ENCODE data around the gene ARSB. TPM values are rescaled to one million over a fixed set of nuclear protein-coding genes. Genes with fewer than 3 reads are reported as not detected.

Gene ARSB
- total and polyA plus RNA-seq, 9 donors = 3.1 to 10.6 (median 7.6) TPM

DNA sequence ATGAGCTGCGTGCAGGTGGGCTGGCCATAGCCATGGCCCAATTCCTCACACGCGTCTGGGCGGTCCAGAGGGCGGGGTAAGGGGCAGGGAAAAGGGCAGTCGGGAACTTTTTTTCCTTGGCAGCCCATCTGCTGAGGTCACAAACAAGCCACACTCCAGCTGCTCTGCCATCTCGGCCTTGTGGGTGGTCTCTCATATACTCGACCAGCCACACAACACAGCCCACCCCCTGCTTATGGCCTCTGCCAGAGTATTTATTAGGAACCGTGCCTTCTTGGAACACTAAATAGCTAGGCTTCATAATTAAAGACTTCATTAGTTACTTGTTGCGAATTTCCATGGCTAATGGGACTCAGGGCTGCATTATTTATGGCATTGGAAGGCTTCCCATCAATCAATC, 238.1 kb downstream of the ARSB start:
- H3K27ac ChIP-seq = no peak overlapping the region

DNA sequence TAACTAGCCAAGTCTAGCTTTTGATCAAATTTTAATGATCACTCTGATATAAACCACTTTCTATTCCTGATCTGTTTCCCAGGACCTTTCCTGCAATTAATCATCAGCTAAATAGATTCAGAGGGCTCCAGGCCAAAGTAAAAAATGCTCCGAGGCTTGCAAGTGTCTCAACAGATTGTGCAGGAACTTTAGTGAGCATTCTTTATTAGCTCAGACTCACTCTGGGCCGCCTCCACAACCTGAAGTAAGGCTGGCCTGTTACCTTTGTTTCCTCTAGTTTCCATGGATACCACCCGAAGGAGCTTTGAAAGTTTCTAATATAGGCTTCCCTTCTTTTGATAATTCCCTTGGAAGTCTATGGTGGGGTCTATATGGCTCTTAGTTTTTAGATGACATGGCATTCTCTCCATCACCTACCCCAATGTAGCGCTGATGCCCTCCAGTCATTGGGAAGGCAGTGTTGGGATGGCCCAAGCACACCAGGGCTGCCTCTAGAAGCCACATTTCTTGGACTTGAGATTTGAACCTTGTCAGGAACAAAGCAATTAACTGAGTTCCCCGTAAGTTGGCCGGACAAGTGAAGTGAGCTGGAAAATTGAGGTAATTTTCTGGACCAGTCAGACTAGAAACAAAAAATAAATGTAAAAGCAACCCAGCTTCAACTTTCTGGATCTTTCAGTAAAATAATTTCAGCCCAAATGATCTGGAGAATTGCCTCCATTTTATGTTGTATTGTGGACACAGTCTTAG, 238.9 kb downstream of the ARSB start:
- WGBS, 3 donors = 73 to 84% (median 73%) methylated on average over 6 of the region's 6 CpGs
- no peak for DNase-seq
- Histone ChIP-seq H3K27me3 (no peaks in the 10 kb centered on the region), H3K9me3 (no peaks in the 10 kb centered on the region), H3K36me3 (no peaks in the 10 kb centered on the region), H3K4me3 (no peak overlapping the region), H3K4me1 (ENCODE audit: insufficient read depth) (peaks cover 1% of the 10 kb centered on the region), H3K27ac (no peak overlapping the region)
- TF ChIP-seq, protein P1, sequence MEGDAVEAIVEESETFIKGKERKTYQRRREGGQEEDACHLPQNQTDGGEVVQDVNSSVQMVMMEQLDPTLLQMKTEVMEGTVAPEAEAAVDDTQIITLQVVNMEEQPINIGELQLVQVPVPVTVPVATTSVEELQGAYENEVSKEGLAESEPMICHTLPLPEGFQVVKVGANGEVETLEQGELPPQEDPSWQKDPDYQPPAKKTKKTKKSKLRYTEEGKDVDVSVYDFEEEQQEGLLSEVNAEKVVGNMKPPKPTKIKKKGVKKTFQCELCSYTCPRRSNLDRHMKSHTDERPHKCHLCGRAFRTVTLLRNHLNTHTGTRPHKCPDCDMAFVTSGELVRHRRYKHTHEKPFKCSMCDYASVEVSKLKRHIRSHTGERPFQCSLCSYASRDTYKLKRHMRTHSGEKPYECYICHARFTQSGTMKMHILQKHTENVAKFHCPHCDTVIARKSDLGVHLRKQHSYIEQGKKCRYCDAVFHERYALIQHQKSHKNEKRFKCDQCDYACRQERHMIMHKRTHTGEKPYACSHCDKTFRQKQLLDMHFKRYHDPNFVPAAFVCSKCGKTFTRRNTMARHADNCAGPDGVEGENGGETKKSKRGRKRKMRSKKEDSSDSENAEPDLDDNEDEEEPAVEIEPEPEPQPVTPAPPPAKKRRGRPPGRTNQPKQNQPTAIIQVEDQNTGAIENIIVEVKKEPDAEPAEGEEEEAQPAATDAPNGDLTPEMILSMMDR (IDR thresholded peaks at IDR 0.05) = no peak
- TF ChIP-seq EP300 (IDR thresholded peaks at IDR 0.05) = no peak
- no peak for TF ChIP-seq POLR2A (IDR thresholded peaks at IDR 0.05)
- intact Hi-C loops (cut with DNase I) = no loop called here

More for the DNA sequence above, 238.1 kb downstream of the ARSB start:
- H3K4me1 ChIP-seq (ENCODE audit: insufficient read depth) = peaks cover 1% of the 10 kb centered on the region
- TF ChIP-seq POLR2A (IDR thresholded peaks at IDR 0.05) = no peak
- H3K36me3 ChIP-seq = no peaks in the 10 kb centered on the region
- H3K4me3 ChIP-seq = no peak overlapping the region
- intact Hi-C loops (cut with DNase I) = no loop called here
- H3K9me3 ChIP-seq = no peaks in the 10 kb centered on the region
- 70 to 78% (median 76%) methylated on average over 10 of the region's 10 CpGs for whole genome bisulfite sequencing, 3 donors
- no peak for DNase-seq
- H3K27me3 ChIP-seq = no peaks in the 10 kb centered on the region

DNA sequence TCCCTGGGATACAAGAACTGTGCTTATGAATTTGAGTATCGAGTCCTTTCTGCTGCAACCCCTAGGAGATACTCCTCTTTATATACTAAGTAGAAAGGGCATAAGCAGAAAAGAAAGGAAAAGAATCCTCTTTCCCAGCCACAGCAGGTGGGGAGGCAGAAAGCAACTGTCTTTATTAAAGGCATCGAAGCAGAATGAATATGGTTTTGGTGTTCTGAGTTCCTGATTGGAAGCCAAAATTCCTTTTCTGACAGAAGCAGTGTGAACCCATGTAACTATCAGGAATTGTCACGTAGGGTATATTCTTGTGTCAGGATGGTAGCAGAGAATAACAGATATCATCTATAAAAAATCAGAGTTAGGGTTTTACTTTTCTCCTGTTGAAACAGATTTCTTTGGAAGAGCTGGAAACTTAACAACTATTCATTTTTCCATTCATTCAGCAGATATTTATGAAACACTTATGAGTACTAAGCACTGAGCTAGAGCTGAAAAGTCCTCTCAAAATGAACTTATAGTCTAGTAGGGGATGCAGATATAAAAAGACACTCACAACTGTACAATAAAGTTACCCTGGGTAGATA, 240.1 kb downstream of the ARSB start:
- Histone ChIP-seq H3K36me3 (no peaks in the 10 kb centered on the region), H3K27ac (no peak overlapping the region), H3K27me3 (no peaks in the 10 kb centered on the region), H3K4me3 (no peak overlapping the region), H3K9me3 (no peaks in the 10 kb centered on the region), H3K4me1 (ENCODE audit: insufficient read depth) (peaks cover 1% of the 10 kb centered on the region)
- 21 to 25% (median 25%) methylated on average over 3 of the region's 3 CpGs for WGBS, 3 donors
- no peak for DNase-seq
- intact Hi-C loops (cut with DNase I) = no loop called here
- TF ChIP-seq POLR2A (IDR thresholded peaks at IDR 0.05) (no peak), EP300 (IDR thresholded peaks at IDR 0.05) (no peak)
- TF ChIP-seq, protein P1 (IDR thresholded peaks at IDR 0.05) = no peak

DNA sequence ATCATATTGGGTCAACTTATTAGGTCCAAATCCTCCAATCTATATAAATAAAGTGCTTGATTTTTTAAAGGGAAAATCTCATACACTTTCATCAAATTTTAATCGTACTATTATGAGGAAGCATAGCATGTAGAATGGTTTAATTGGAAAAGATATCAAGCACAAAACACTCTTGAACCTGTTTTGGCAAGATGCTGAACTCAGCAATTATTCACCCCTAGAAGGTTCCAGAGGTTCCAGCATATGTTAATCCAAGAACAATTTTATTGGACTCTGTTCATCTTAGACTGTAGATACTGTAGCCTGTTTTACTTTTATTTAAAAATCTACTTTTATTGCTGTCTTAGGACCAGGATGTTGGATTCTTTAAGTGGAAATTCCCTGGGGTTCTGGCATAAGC, 244.1 kb downstream of the ARSB start:
- Histone ChIP-seq H3K27me3 (no peaks in the 10 kb centered on the region), H3K4me3 (no peak overlapping the region), H3K27ac (no peak overlapping the region), H3K36me3 (no peaks in the 10 kb centered on the region), H3K4me1 (ENCODE audit: insufficient read depth) (peaks cover 1% of the 10 kb centered on the region), H3K9me3 (no peaks in the 10 kb centered on the region)
- intact Hi-C loops (cut with DNase I) = no loop called here
- TF ChIP-seq, protein P1 (IDR thresholded peaks at IDR 0.05) = no peak
- TF ChIP-seq EP300 (IDR thresholded peaks at IDR 0.05) = no peak
- no peak for TF ChIP-seq POLR2A (IDR thresholded peaks at IDR 0.05)
- DNase-seq = no peak
- WGBS, 3 donors = 78 to 89% (median 88%) methylated on average over 1 of the region's 1 CpG

DNA sequence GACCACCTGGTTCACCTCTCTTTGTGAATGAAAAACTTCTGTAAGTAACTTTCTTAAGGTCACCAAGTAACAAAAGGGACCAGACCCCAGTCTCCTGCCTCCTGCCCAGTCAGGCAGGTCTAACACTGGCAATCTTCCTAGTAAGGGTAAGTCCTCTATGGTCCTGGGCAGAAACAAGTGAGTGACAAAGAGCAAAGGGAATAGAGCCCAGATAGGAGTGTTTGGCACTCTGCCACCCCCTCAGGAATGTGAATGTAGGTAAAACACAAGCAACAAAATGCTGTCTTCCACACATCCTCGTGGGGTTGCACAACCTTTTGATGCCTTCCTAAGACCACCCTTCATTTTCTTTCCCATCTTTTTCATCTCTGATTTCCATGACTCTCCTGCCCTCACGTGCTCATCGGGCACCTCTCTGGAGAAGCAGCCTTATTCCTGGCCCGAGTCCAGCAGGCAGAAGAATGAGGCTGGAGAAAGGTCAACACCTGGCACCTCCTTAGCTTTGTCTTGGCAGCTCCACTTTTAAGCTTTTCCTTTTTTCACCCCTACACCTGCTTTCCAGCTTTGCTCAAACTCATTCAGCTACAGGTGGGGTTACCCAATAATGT, 246.3 kb downstream of the ARSB start:
- H3K4me3 ChIP-seq = no peak overlapping the region
- no peak for TF ChIP-seq POLR2A (IDR thresholded peaks at IDR 0.05)
- TF ChIP-seq, protein P1 (IDR thresholded peaks at IDR 0.05) = no peak
- no peak for TF ChIP-seq EP300 (IDR thresholded peaks at IDR 0.05)
- no peaks in the 10 kb centered on the region for H3K27me3 ChIP-seq
- intact Hi-C loops (cut with DNase I) = no loop called here
- H3K4me1 ChIP-seq (ENCODE audit: insufficient read depth) = no peaks in the 10 kb centered on the region
- 68 to 75% (median 73%) methylated on average over 4 of the region's 4 CpGs for WGBS, 3 donors
- no peaks in the 10 kb centered on the region for H3K36me3 ChIP-seq
- no peaks in the 10 kb centered on the region for H3K9me3 ChIP-seq
- DNase-seq = no peak
- H3K27ac ChIP-seq = no peak overlapping the region
